Sigmoid colon (tissue), 7 donors: ENCODE data around the gene TRMT2A. TPM values are rescaled to one million over a fixed set of nuclear protein-coding genes. Genes with fewer than 3 reads are reported as not detected.

Source experiments
- DNase-seq: peaks from one replicate; pipeline ENCODE4 v3.0.0-alpha.2; 2019
- H3K27ac ChIP-seq, 4 donors: fragments of 200-600 bp; sonication (generic); one replicate each; pipeline ENCODE4 v1.5.1; 2016 to 2019; ENCODE audit warnings: mild to moderate bottlenecking in 1 of 4
- H3K27me3 ChIP-seq, 3 donors: fragments of 200-600 bp; sonication (generic); one replicate each; pipeline ENCODE4 v1.5.1; 2019; ENCODE audit warnings: mild to moderate bottlenecking in 1 of 3
- H3K36me3 ChIP-seq, 4 donors: fragments of 200-600 bp; sonication (generic); one replicate each; pipeline ENCODE4 v1.5.1; 2016 to 2019
- H3K4me1 ChIP-seq, 4 donors: fragments of 200-600 bp; sonication (generic); one replicate each; pipeline ENCODE4 v1.5.1; 2017 to 2019
- H3K4me3 ChIP-seq, 4 donors: fragments of 200-600 bp; sonication (generic); one replicate each; pipeline ENCODE4 v1.5.1; 2017 to 2019; ENCODE audit warnings: mild to moderate bottlenecking in 2 of 4, moderate library complexity in 1 of 4
- H3K9me3 ChIP-seq, 4 donors: fragments of 200-600 bp in 3 of 4; sonication (generic) in 3 of 4; one replicate each; pipeline versions ENCODE4 v1.5.1 to v1.6.1; 2013 to 2019
- EP300 ChIP-seq, 4 donors: sonication (generic); formaldehyde crosslinking; IDR thresholded peaks; one replicate each; pipeline ENCODE4 v1.6.1; 2017; ENCODE audit warnings: antibody characterized with exemption in 4 of 4
- POLR2A ChIP-seq, 2 donors: fragments of 450-650 bp; IDR thresholded peaks; one replicate each; pipeline ENCODE4 v1.6.1; 2016; ENCODE audit warnings: antibody characterized with exemption in 2 of 2, mild to moderate bottlenecking in 2 of 2, moderate library complexity in 2 of 2
- POLR2AphosphoS5 ChIP-seq, 4 donors: sonication (generic); formaldehyde crosslinking; IDR thresholded peaks; one replicate each; pipeline ENCODE4 v1.6.1; 2017; ENCODE audit warnings: antibody characterized with exemption in 4 of 4
- WGBS, 2 donors: extraction: QIAGEN DNeasy Blood & Tissue Kit; methylation state at CpG; one replicate each; pipeline ENCODE4 v1.1.7; 2013; 5-methylcytosine and 5-hydroxymethylcytosine counted together
- intact Hi-C: fragments of 100-400 bp; cut with DNase I; formaldehyde crosslinking; loops from one replicate; pipeline ENCODE4 v1.15.1; 2023
- polyA plus RNA-seq, 3 donors: library from polyadenylated mRNA; stranded (reverse); fragments of 200-250 nt; gene quantifications; one replicate each; pipeline ENCODE4 v1.2.3, GENCODE V29; 2013
- total RNA-seq, 4 donors: library from RNA; depleted of rRNA; stranded (reverse); fragments of >200 nt; gene quantifications; one replicate each; pipeline ENCODE4 v1.1.0, GENCODE V29; 2016
- TF ChIP-seq, protein P1 (sequence below), 4 experiments: fragments of 450-650 bp in 3 of 4; fragments of 200-600 bp in 1 of 4; IDR thresholded peaks; one replicate each; pipeline ENCODE4 v1.5.1; 2016 to 2019; ENCODE audit warnings: antibody characterized with exemption in 4 of 4, mild to moderate bottlenecking in 3 of 4, moderate library complexity in 2 of 4
- donor health status: healthy with polysubstance abuse.
- donor health status: Bipolar disorder and iron deficiency.
- donor health status: healthy.

The TRMT2A gene
- total and polyA plus RNA-seq, 7 donors: 8.6 to 55.1 (median 43.7) TPM

DNA sequence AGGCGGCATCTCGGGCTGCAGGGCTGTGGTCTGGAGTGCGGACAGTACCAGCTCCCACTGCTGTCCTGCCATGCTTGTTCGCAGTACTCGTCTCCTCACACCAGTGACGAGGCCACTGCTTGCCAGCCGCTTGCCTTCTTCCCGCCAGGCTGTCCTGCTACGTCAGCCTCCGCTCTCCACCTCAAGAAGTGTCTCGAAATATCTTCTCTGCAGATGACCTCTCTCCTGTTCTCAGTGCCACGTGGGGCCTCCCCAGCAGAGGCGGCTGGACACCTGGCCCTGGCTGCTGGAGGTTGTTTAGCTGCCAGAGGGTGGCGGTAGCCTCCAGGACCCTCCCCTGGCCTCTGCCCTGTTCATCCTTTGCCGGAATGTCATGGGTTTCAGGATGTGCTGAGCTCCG, 36.9 kb upstream of the TRMT2A start:
- Histone ChIP-seq H3K4me3 (no peak overlapping the region), H3K4me1 (peaks cover 0 to 3% (median 0%) of the 10 kb centered on the region in 4 donors), H3K27me3 (peaks cover 0 to 28% (median 14%) of the 10 kb centered on the region in 3 donors), H3K27ac (no peak overlapping the region), H3K36me3 (no peaks in the 10 kb centered on the region), H3K9me3 (no peaks in the 10 kb centered on the region)
- no peak for DNase-seq
- intact Hi-C loops: no loop called here
- TF ChIP-seq EP300 (IDR thresholded peaks at IDR 0.05): no peak
- TF ChIP-seq POLR2A (IDR thresholded peaks at IDR 0.05): no peak
- TF ChIP-seq, protein P1, sequence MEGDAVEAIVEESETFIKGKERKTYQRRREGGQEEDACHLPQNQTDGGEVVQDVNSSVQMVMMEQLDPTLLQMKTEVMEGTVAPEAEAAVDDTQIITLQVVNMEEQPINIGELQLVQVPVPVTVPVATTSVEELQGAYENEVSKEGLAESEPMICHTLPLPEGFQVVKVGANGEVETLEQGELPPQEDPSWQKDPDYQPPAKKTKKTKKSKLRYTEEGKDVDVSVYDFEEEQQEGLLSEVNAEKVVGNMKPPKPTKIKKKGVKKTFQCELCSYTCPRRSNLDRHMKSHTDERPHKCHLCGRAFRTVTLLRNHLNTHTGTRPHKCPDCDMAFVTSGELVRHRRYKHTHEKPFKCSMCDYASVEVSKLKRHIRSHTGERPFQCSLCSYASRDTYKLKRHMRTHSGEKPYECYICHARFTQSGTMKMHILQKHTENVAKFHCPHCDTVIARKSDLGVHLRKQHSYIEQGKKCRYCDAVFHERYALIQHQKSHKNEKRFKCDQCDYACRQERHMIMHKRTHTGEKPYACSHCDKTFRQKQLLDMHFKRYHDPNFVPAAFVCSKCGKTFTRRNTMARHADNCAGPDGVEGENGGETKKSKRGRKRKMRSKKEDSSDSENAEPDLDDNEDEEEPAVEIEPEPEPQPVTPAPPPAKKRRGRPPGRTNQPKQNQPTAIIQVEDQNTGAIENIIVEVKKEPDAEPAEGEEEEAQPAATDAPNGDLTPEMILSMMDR (IDR thresholded peaks at IDR 0.05): no peak
- TF ChIP-seq POLR2AphosphoS5 (IDR thresholded peaks at IDR 0.05): no peak
- WGBS, 2 donors: 61 to 76% methylated on average over 16 of the region's 16 CpGs

DNA sequence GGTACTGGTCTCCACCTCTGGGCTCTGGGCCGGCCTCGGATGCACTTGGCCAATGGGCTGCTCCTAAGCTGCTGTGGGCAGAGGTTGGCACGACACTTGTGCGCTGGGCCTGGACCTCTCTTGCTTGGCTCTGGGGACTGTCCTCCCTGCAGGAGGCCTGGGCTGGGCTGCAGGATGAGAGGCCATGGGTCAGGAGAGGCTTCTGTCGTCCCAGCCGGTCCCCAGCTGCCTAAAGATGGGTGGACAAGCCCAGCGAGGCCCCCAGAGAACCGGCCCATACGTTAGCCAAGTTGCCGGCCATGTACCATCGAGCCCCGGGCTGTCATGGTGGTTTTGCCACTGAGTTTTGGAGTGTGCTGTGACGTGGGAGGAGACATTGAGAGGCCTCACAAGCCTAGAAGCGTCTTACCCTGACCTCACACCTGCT, 35.5 kb upstream of the TRMT2A start:
- no peak for TF ChIP-seq EP300 (IDR thresholded peaks at IDR 0.05)
- TF ChIP-seq, protein P1 (IDR thresholded peaks at IDR 0.05): no peak
- no peak for TF ChIP-seq POLR2A (IDR thresholded peaks at IDR 0.05)
- no peak for TF ChIP-seq POLR2AphosphoS5 (IDR thresholded peaks at IDR 0.05)
- 76 to 89% methylated on average over 14 of the region's 14 CpGs for WGBS, 2 donors
- peaks cover 0 to 3% (median 0%) of the 10 kb centered on the region in 4 donors for H3K4me1 ChIP-seq
- intact Hi-C loops: no loop called here
- peaks cover 0 to 28% (median 14%) of the 10 kb centered on the region in 3 donors for H3K27me3 ChIP-seq
- no peaks in the 10 kb centered on the region for H3K36me3 ChIP-seq
- no peak for DNase-seq
- H3K27ac ChIP-seq: no peak overlapping the region
- no peak overlapping the region for H3K4me3 ChIP-seq
- no peaks in the 10 kb centered on the region for H3K9me3 ChIP-seq

DNA sequence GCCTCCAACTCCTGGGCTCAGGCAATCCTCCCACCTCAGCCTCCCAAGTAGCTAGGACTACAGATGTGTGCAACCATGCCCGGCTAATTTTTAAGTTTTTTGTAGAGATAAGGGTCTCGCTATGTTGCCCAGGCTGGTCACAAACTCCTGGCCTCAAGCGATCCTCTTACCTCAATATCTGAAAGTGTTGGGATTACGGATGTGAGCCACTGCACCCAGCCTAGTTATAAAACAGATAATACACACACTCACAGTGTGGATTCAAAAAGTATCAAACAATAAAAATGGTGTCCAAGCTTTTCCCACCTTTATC, 34.2 kb upstream of the TRMT2A start:
- intact Hi-C loops: no loop called here
- no peaks in the 10 kb centered on the region for H3K9me3 ChIP-seq
- peaks cover 0 to 22% (median 14%) of the 10 kb centered on the region in 3 donors for H3K27me3 ChIP-seq
- no peaks in the 10 kb centered on the region for H3K36me3 ChIP-seq
- no peak overlapping the region for H3K27ac ChIP-seq
- H3K4me3 ChIP-seq: no peak overlapping the region
- TF ChIP-seq POLR2A (IDR thresholded peaks at IDR 0.05) (no peak), EP300 (IDR thresholded peaks at IDR 0.05) (no peak), POLR2AphosphoS5 (IDR thresholded peaks at IDR 0.05) (no peak)
- H3K4me1 ChIP-seq: no peaks in the 10 kb centered on the region
- DNase-seq: no peak
- 82 to 94% methylated on average over 4 of the region's 4 CpGs for WGBS, 2 donors

DNA sequence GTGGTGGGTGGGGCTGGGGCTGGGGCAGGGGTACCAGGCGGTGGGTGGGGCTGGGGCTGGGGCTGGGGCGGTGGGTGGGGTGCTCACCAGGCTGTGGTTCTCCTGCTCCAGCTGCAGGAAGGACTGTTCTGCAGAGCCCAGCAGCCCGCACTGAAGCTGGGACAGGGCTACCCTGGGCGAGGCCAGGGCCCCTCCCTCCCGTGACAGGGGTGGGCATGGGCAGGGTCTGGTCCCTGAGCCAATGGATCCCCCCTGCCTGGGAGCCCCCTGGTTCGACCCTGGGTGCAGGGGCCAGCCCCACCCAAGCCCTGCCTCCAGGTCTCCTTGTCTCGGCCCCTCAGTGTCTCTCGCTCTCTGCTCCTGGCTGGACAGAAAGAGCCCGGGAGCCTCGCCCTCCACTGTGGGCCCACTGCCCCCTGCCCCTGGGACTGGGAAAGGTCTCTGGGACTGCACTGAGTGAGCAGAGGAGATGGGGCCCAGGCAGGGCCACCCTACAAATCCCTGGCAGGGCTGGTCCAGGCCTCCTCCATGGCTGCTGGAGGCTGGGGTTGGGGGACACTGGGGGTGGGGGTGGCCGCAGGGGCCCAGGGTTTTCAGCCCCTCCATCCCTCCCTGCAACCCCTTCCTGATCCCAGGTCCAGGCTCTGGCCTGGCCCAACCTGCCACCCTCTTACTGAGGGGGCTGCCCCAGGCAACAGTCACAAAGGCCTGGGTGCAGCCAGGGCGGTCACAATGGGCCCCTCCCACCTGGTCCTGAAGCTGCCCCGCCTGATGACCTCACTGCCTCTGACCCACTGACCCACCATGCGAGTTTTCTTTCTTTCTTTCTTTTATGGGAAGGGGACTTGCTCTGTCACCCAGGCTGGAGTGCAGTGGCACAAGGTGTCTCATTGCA, 33.6 kb upstream of the TRMT2A start, which contains the start of gene CCDC188:
CCDC188 (minus strand) TSS at position 675 of the 895 bp plus-strand sequence; CDS start at position 606, 69 bp downstream.
- no peaks in the 10 kb centered on the region for H3K4me1 ChIP-seq
- no peak within 1 kb of the TSS for H3K4me3 ChIP-seq
- no peaks in the 10 kb centered on the region for H3K9me3 ChIP-seq
- intact Hi-C loops: no loop called here
- H3K36me3 ChIP-seq: peaks cover 0 to 2% (median 0%) of the 10 kb centered on the region in 4 donors
- DNase-seq: no peak
- peaks cover 0 to 16% (median 14%) of the 10 kb centered on the region in 3 donors for H3K27me3 ChIP-seq
- TF ChIP-seq POLR2A (IDR thresholded peaks at IDR 0.05) (no peak), POLR2AphosphoS5 (IDR thresholded peaks at IDR 0.05) (no peak), EP300 (IDR thresholded peaks at IDR 0.05) (no peak)
- TF ChIP-seq, protein P1 (IDR thresholded peaks at IDR 0.05): no peak
- 44 to 62% methylated on average over 14 of the region's 14 CpGs for WGBS, 2 donors
- no peak within 1 kb of the TSS for H3K27ac ChIP-seq
